Left cardiac atrium (tissue), 4 donors: ENCODE data around the gene ITIH6. TPM values are rescaled to one million over a fixed set of nuclear protein-coding genes. Genes with fewer than 3 reads are reported as not detected.
"Not testable (repeated sequence)": the region's sequence is repeated elsewhere in the genome, so short reads cannot be mapped to it uniquely, and the experiment has no call there.

Experiments used
- ATAC-seq, 2 donors: fragments of 200-7000 bp; cut with Tn5 transposase; one replicate each; pipeline ENCODE4 v1.9.1; 2020; ENCODE audit warnings: mild to moderate bottlenecking in 2 of 2, moderate library complexity in 2 of 2
- DNase-seq: peaks from one replicate; pipeline ENCODE4 v3.0.0-alpha.2; 2020
- intact Hi-C, 2 donors: fragments of 100-400 bp; cut with DNase I; formaldehyde crosslinking; loops; one replicate each; pipeline versions ENCODE4 v1.14.1 to v1.15.1; 2022 to 2023
- total RNA-seq, 2 donors: library from RNA; stranded (reverse); fragmentation: NEBNext Ultra II Directional; extraction: Animal tissue kit (Norgen Biotek cat#: 25700); gene quantifications; one replicate each; pipeline ENCODE4 v1.2.1, GENCODE V29; 2021
- donor health status: DM: no; HTN: yes; CAD: no.
- donor health status: DM: no; HTN: yes; CAD: no; lungs with severe emphysema.
- donor health status: DM: yes; HTN: yes; CAD: no.
- donor health status: Dilated cardiomyopathy.

Gene ITIH6
- total RNA-seq, 2 donors from 2014 or later, result not detected

DNA sequence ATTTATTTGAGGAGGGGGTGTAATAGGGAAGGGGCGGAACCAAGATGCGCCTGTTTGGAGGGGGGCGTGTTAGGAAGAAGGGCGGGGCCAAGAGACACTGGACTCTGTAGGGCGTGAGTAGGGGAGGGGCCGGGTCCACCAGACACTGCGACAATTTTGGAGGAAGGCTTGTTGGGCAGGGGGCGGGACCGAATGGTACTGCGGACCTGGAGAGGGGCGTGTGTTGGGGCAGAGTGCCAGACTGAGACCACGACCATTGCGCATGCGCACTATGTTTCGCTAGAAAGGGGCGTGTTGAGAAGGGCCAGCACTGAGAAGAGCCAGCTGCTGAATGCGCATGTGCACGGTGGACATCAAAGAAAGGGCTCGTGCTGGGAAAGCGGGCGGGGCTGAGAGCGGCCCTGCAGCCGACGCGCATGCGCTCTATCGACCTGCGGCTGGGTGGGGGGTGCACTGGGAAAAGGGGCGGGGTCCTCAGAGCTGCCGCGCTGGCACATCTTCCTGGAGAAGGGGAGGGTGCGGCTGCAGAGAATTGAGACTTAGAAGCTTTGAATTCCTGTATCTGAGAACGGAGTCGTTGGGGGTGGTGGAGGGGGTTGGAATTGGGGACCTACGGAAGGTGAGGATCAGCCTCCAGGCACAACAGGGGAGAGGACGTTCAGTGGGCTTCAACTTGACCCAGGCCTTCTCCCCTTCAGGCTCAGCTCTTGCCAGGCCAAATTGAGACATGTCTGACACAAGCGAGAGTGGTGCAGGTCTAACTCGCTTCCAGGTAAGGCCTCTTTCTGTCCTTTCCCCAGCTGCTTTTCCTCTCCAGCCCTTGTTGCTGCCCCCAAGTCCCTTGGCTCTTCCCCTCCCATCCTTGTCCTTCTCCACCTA lies 10.8 kb upstream of the ITIH6 start:
- intact Hi-C loops, result loop anchor here in 1 of 2 donors (10.0 kb wide), 1 partner anchor 164 kb away; no protein-coding TSS in a partner anchor
- peak; percentile 93 for DNase-seq
- peak; percentile 91 to 94 for ATAC-seq

DNA sequence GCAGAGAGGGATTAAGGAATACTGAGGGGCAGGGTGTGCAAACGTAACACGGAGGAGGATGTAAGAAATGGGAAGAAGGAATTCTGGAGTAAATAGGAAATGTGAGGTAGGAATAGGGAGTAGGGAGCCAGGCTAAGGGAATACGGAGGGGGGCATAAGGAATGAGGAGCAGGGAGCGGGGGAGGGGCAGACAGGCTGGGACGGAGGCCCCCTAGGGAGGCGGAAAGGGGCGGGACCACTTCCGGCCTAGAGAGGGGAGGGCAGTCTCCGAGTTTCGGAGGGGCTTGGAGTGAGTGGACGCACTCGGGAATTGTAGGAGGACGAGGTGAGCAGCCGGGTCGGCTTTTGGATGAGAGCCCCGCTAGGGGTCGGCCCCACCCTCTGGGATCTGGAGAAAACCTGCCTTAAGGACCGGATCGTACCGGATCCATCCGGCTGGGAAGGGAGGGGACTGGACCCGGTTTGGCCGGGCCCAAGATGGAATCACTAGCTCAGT lies 10.1 kb upstream of the ITIH6 start:
- peak; percentile 71 for DNase-seq
- ATAC-seq, result peak; percentile 82 to 89
- intact Hi-C loops, result loop anchor here in 1 of 2 donors (10.0 kb wide), 1 partner anchor 163 kb away; no protein-coding TSS in a partner anchor

GRCh38 chrX:54807524-54808108 lies 9.6 kb upstream of the ITIH6 start, which contains the start of gene MAGED2:
Gene MAGED2, plus strand, starts transcription at chrX:54807745. Its CDS starts 1,587 bp downstream, at chrX:54809332.
- ATAC-seq (peak; percentile 65 to 73), DNase-seq (no peak)
- intact Hi-C loops, result loop anchor here in 1 of 2 donors (10.0 kb wide), 1 partner anchor 163 kb away; no protein-coding TSS in a partner anchor

DNA sequence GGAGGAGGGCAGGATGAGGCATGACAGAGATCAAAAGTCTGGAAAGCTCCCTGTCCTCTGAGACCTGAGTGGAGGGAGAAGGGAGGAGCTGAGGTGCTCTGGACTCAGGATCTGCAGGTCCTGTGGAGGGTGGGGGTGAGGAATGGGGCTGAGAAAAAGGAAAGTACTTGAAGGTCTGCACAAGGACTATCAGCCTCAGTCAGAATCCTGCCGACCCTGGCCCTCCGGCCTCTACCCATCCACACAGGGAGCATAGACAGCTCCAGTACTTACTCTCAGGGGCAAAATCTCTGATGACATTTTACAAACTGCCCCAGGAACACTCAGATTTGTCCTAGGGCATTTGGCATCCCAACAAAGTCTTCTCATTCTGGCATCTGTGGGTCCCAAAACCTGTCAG lies 991 bp upstream of the ITIH6 start:
- ATAC-seq (no peak), DNase-seq (no peak)
- intact Hi-C loops, result no loop called here

- intact Hi-C loops, result no loop called here
- no peak for DNase-seq
- no peak for ATAC-seq
Observed at GRCh38 chrX:54794795-54795194, 3.3 kb downstream of the ITIH6 start.

DNA sequence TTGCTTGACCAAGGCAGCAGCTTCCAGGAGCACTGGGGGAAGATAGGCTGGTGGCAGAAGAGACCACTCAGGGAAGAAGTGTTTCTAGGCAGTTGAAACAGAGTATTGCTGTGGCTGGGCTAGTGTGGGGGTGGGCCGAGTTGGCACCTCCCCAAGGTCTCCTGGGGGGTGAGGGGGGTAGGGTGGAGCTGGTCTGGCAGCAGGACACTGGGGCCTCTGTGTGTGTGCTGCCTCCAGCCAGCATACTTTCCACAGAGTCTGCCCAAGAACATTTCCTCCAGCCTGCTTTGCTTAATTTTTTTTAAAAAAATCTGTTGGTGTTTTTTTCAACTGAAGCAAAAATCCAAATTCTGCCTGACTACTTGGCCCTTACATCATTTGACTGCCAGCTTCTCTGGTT lies 4.0 kb downstream of the ITIH6 start:
- peak in 1 of 2 donors; percentile 55 for ATAC-seq
- intact Hi-C loops, result no loop called here

DNA sequence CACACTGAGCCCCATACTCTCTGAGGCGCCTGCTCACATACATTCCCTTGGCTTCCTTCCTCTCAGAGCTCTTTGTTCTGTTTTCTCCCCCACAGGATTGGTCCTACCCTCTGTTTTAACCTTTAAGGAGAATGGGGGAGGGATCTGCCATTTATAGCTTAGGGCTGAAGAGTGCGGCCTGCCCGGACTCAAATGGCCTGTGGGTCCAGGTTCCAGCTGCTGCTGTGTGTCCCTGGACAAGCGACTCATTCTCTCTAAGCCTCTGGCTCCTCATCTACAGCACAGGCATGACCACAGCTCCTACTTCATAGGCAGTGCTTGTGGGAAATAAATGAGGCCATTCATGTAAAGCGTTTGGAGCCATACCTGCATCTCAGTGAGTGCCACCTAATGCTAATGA lies 8.7 kb downstream of the ITIH6 start:
- intact Hi-C loops, DNase-seq, ATAC-seq: not testable (repeated sequence)

More for the DNA sequence above, 4.0 kb downstream of the ITIH6 start:
- no peak for DNase-seq

- ATAC-seq (no peak), DNase-seq (no peak)
- intact Hi-C loops, result no loop called here
Observed at GRCh38 chrX:54788446-54788845, 9.6 kb downstream of the ITIH6 start.

GRCh38 chrX:54786967-54787366 lies 11.1 kb downstream of the ITIH6 start:
- no peak for DNase-seq
- no peak for ATAC-seq
- intact Hi-C loops, result no loop called here

DNA sequence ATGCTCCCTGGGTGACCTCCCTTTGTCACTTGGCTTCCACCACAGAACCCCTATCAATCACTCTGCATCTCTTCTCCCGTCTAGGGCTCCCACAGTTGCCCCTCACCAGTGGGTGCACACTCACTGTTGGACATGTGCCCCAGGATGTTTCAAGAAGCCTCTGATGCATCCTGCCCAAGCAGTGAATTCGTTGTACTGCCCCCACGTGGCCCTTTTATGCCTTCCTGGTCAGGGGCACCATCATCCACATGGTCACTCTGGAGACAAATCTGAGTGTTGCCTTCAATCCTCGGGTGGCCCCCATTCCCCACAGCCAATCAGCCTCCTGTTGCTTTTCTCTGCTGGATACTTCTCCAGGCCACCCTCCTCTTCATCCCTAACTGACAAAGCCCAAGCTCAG lies 12.2 kb downstream of the ITIH6 start:
- ATAC-seq (no peak), DNase-seq (no peak)
- intact Hi-C loops, result no loop called here

GRCh38 chrX:54776987-54777672 lies 20.9 kb downstream of the ITIH6 start:
- intact Hi-C loops, result no loop called here
- ATAC-seq (no peak), DNase-seq (no peak)

GRCh38 chrX:54776061-54776460 lies 22.0 kb downstream of the ITIH6 start:
- ATAC-seq, result no peak
- DNase-seq, result no peak
- intact Hi-C loops, result no loop called here

GRCh38 chrX:54774391-54775094 lies 23.5 kb downstream of the ITIH6 start:
- intact Hi-C loops, result not testable (repeated sequence)
- ATAC-seq, result peak; percentile 78 to 88

DNA sequence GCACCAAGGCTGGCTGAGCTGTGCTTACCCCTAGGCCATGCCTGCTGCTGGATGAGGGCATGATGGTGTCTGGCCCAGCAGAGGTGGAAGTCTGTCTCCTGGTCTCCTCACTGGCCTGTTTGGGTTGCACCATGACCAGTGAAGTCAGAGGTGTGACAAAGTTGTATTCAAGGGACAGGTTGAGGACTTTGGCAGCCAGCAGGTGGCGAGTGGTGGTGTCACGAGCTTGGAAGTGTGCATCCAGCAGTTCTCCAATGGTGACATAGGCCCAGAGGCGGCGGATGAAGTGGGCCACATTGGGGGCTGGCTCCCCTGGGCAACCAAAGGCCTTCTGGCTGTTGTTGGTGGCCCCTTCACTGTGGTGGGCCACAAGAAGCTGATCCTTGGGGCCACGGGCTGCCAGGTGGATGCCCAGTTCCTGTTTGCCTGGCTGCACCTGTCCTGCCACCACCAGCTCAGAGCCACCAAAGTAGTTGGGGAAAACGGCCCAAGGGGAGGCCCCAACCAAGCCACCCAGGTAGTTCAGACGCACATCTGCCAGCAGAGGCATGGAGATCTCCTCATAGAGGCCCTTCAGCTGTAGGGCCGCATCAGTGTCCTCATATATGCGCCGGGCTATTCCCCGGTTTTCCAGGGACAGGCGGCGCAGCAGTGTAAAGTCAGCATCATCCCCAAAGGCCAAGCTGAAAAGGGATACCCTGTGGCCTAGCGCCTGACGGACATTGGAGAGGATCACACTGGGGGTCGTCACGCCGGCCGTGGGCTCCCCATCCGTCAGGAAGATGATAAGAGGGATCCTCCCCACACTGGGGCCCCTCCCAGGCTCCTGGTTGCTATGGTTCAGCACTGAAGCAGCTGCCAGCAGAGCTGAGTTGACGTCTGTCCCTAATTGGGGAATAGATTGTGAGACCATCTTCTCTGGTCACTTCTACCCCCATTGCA lies 39.7 kb downstream of the ITIH6 start:
- ATAC-seq (no peak), DNase-seq (no peak)
- intact Hi-C loops, result no loop called here

More at GRCh38 chrX:54774391-54775094, 23.5 kb downstream of the ITIH6 start:
- not testable (repeated sequence) for DNase-seq

- DNase-seq, result no peak
- intact Hi-C loops, result no loop called here
- ATAC-seq, result no peak
Observed at GRCh38 chrX:54754854-54755253, 43.2 kb downstream of the ITIH6 start.

- intact Hi-C loops, result no loop called here
- ATAC-seq (no peak), DNase-seq (no peak)
Observed at GRCh38 chrX:54748626-54749025, 49.4 kb downstream of the ITIH6 start.

DNA sequence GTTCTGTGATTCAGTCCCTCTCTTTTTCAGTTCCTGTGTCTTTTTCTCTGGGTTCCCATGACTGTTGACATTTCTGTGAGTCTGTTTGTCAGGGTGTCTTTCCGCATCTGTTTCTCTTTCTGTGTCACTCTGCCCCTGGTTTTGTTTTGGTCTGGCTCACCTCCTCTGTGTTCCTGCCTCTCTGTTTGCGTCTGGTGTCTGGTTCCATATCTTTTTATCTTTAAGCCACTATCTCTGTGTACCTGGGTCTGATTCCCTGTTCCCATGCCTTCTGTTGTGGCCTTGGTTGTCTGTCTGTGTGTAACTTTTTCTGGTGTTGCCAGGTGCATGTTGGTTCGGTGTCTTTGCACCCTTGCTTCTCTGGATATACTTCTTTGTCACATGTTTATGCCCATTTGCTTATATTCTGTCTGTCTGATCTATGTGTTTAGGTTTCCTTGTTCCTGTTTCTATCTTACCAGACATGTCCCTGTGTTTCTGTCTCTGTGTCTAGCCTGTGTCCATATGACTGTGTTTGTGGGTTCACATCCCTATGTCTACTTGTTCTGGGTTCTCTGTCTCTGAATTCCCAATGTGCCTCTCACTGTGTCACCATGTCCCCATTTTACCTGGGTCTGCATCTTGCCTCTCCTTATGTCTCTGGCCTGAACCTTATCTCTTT lies 50.2 kb downstream of the ITIH6 start:
- ATAC-seq (no peak), DNase-seq (no peak)
- intact Hi-C loops, result no loop called here
